HepG2 (cell line): ENCODE data around the gene TBC1D14. TPM values are rescaled to one million over a fixed set of nuclear protein-coding genes. Genes with fewer than 3 reads are reported as not detected.

ENCODE experiments used
- ETV6 ChIP-seq: sonication (generic); formaldehyde crosslinking; conservative IDR thresholded peaks from 2 replicates; pipeline ENCODE4 v1.4.0; 2020; ENCODE audit warnings: missing genetic modification reagents
- FOXC1 ChIP-seq: sonication (generic); formaldehyde crosslinking; IDR thresholded peaks from 2 replicates; pipeline ENCODE4 v1.8.0; 2022; ENCODE audit warnings: mild to moderate bottlenecking, missing genetic modification reagents, borderline replicate concordance
- GATAD2A ChIP-seq: IDR thresholded peaks from 2 replicates; pipeline ENCODE4 v1.6.1; 2016
- GZF1 ChIP-seq: sonication (generic); formaldehyde crosslinking; IDR thresholded peaks from 2 replicates; pipeline ENCODE4 v1.5.1; 2020; ENCODE audit warnings: mild to moderate bottlenecking, missing genetic modification reagents
- HES4 ChIP-seq: sonication (generic); formaldehyde crosslinking; IDR thresholded peaks from 2 replicates; pipeline ENCODE4 v1.9.0; 2021; ENCODE audit warnings: mild to moderate bottlenecking, missing genetic modification reagents, borderline replicate concordance
- MZF1 ChIP-seq: sonication (generic); formaldehyde crosslinking; IDR thresholded peaks from 2 replicates; pipeline ENCODE4 v1.8.1; 2023; ENCODE audit warnings: mild to moderate bottlenecking, missing genetic modification reagents, borderline replicate concordance
- SMYD3 ChIP-seq: sonication (generic); formaldehyde crosslinking; IDR thresholded peaks from 2 replicates; pipeline ENCODE4 v1.8.1; 2023; ENCODE audit warnings: mild to moderate bottlenecking, missing genetic modification reagents
- SSRP1 ChIP-seq: IDR thresholded peaks from 2 replicates; pipeline ENCODE4 v1.6.1; 2016; ENCODE audit warnings: control low read depth
- TCF7L2 ChIP-seq: IDR thresholded peaks from 2 replicates; pipeline ENCODE4 v1.6.1; 2011; ENCODE audit warnings: mild to moderate bottlenecking, low read depth, low read length, moderate library complexity
- THAP11 ChIP-seq: IDR thresholded peaks from 2 replicates; pipeline ENCODE4 v1.6.1; 2016; ENCODE audit warnings: missing biosample characterization, missing genetic modification reagents
- ZFX ChIP-seq: sonication (generic); formaldehyde crosslinking; IDR thresholded peaks from 2 replicates; pipeline ENCODE4 v1.4.0; 2020; ENCODE audit warnings: mild to moderate bottlenecking, low read depth, missing genetic modification reagents, moderate library complexity
- ZMYM3 ChIP-seq: sonication (generic); formaldehyde crosslinking; IDR thresholded peaks from 2 replicates; pipeline ENCODE4 v1.5.1; 2020; ENCODE audit warnings: mild to moderate bottlenecking, missing genetic modification reagents
- ZNF292 ChIP-seq: sonication (generic); formaldehyde crosslinking; IDR thresholded peaks from 2 replicates; pipeline ENCODE4 v1.8.1; 2022; ENCODE audit warnings: mild to moderate bottlenecking, low read depth, missing genetic modification reagents, borderline replicate concordance
- ZNF577 ChIP-seq: sonication (generic); formaldehyde crosslinking; IDR thresholded peaks from 2 replicates; pipeline ENCODE4 v1.4.0; 2020; ENCODE audit warnings: mild to moderate bottlenecking, low read depth, missing genetic modification reagents, borderline replicate concordance
- ZNF644 ChIP-seq: IDR thresholded peaks from 2 replicates; pipeline ENCODE4 v1.6.1; 2016; ENCODE audit warnings: low read depth
- ZNF75D ChIP-seq: sonication (generic); formaldehyde crosslinking; IDR thresholded peaks from 2 replicates; pipeline ENCODE4 v1.8.1; 2023; ENCODE audit warnings: missing genetic modification reagents, mild to moderate bottlenecking, borderline replicate concordance
- ZNF772 ChIP-seq: sonication (generic); formaldehyde crosslinking; IDR thresholded peaks from 2 replicates; pipeline ENCODE4 v1.5.0; 2020; ENCODE audit warnings: mild to moderate bottlenecking, missing genetic modification reagents
- polyA plus RNA-seq, 8 experiments: library from polyadenylated mRNA; depleted of rRNA in 3 of 8; stranded (reverse) in 7 of 8; unstranded in 1 of 8; fragments of >200 nt; fragmentation: Illumina TruSeq in 4 of 8; extraction: Trizol in 4 of 8; gene quantifications; 2 replicates each; pipeline versions ENCODE4 v1.2.1 to v1.2.3, GENCODE V29; 2011 to 2016; ENCODE audit warnings: low read depth in 4 of 8, missing spikeins in 1 of 8, mixed read lengths in 1 of 8; ENCODE audit not compliant: insufficient read depth in 1 of 8
- total RNA-seq, 5 experiments: library from RNA; depleted of rRNA; stranded (reverse); fragments of >200 nt; fragmentation: Illumina TruSeq; extraction: Trizol; gene quantifications; 2 replicates each; pipeline ENCODE4 v1.2.3, GENCODE V29; 2016; ENCODE audit warnings: low read depth in 1 of 5
- TF ChIP-seq, protein P1 (sequence below): sonication (generic); formaldehyde crosslinking; IDR thresholded peaks from 2 replicates; pipeline ENCODE4 v1.4.0; 2020; ENCODE audit warnings: missing genetic modification reagents
- TF ChIP-seq, protein P2 (sequence below): sonication (generic); formaldehyde crosslinking; IDR thresholded peaks from 2 replicates; pipeline ENCODE4 v1.5.0; 2020; ENCODE audit warnings: missing genetic modification reagents
- TF ChIP-seq, protein P3 (sequence below): sonication (generic); formaldehyde crosslinking; conservative IDR thresholded peaks from 2 replicates; pipeline ENCODE4 v1.4.0; 2020; ENCODE audit warnings: missing genetic modification reagents
- TF ChIP-seq, protein P4 (sequence below): sonication (generic); formaldehyde crosslinking; IDR thresholded peaks from 2 replicates; pipeline ENCODE4 v1.4.0; 2020; ENCODE audit warnings: mild to moderate bottlenecking, missing genetic modification reagents
- TF ChIP-seq, protein P5 (sequence below): sonication (generic); formaldehyde crosslinking; IDR thresholded peaks from 2 replicates; pipeline ENCODE4 v1.9.0; 2021; ENCODE audit warnings: missing genetic modification reagents, mild to moderate bottlenecking, borderline replicate concordance

Gene TBC1D14
- total and polyA plus RNA-seq, 2 of the 13 experiments (the other 11 are each of a cell fraction or from before 2014, with no cell fraction given) = 29.5 to 46.5 TPM

DNA sequence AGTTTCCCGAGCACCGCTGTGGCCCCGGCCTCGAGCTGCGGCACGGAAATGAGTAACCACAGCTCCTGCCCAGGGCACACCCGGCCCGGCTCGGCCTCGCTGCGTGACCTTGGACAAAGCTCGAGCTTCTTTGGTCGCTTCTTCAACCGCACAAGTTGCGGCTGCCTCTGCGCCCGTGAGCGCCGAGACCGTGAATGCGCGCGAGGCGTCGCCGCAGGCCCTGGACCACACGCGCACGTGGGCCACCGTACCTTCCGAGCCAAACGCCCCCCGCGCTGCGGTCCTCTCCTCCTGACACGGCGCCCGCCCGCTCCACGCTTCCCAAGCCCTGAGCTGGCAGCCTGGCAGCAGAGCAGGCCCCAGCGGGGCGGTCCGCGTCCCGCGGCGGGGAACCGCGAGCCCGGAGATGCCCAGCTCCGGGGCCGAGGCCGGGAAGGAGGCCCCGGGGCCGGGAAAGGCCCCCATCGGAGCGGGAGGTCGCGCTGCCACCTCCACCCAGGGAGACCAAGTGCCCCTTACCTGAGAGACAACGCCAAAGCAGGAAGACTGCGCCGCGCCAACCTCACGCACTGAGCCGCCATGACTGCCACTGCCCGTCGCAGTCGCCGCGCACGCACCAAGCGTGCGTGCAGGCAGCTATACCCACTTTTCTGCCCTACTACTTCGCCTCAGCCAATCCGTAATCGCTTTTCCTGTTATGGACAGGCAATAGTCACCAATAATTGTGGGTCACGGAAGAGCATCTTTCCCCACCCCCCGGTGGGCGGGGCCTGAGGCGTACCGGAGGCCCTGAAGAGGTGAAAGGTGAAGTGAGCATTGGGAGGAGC, 158.0 kb downstream of the TBC1D14 start, which contains the start of gene GRPEL1 (continued):
- TF ChIP-seq SSRP1 (no peak), MZF1 (CRISPR knock-in tag) (no peak), ZFX (peak; percentile 85), ZNF292 (CRISPR knock-in tag) (no peak), GZF1 (CRISPR knock-in tag) (no peak), ZMYM3 (CRISPR knock-in tag) (no peak), ZNF772 (CRISPR knock-in tag) (peak; percentile 78; the same call in 1 of the 2 replicates), ZNF75D (CRISPR knock-in tag) (no peak), ZNF644 (CRISPR knock-in tag) (no peak), FOXC1 (CRISPR knock-in tag) (no peak; the same call in 1 of the 2 replicates), GATAD2A (CRISPR knock-in tag) (no peak), TCF7L2 (no peak), ZNF577 (CRISPR knock-in tag) (no peak), THAP11 (CRISPR knock-in tag) (peak; percentile 82), ETV6 (CRISPR knock-in tag) (no peak), SMYD3 (no peak), HES4 (peak; percentile 95)
- TF ChIP-seq, protein P1, sequence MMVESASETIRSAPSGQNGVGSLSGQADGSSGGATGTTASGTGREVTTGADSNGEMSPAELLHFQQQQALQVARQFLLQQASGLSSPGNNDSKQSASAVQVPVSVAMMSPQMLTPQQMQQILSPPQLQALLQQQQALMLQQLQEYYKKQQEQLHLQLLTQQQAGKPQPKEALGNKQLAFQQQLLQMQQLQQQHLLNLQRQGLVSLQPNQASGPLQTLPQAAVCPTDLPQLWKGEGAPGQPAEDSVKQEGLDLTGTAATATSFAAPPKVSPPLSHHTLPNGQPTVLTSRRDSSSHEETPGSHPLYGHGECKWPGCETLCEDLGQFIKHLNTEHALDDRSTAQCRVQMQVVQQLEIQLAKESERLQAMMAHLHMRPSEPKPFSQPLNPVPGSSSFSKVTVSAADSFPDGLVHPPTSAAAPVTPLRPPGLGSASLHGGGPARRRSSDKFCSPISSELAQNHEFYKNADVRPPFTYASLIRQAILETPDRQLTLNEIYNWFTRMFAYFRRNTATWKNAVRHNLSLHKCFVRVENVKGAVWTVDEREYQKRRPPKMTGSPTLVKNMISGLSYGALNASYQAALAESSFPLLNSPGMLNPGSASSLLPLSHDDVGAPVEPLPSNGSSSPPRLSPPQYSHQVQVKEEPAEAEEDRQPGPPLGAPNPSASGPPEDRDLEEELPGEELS (CRISPR knock-in tag) = no peak
- TF ChIP-seq, protein P2, sequence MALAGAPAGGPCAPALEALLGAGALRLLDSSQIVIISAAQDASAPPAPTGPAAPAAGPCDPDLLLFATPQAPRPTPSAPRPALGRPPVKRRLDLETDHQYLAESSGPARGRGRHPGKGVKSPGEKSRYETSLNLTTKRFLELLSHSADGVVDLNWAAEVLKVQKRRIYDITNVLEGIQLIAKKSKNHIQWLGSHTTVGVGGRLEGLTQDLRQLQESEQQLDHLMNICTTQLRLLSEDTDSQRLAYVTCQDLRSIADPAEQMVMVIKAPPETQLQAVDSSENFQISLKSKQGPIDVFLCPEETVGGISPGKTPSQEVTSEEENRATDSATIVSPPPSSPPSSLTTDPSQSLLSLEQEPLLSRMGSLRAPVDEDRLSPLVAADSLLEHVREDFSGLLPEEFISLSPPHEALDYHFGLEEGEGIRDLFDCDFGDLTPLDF (CRISPR knock-in tag) = no peak
- TF ChIP-seq, protein P3, sequence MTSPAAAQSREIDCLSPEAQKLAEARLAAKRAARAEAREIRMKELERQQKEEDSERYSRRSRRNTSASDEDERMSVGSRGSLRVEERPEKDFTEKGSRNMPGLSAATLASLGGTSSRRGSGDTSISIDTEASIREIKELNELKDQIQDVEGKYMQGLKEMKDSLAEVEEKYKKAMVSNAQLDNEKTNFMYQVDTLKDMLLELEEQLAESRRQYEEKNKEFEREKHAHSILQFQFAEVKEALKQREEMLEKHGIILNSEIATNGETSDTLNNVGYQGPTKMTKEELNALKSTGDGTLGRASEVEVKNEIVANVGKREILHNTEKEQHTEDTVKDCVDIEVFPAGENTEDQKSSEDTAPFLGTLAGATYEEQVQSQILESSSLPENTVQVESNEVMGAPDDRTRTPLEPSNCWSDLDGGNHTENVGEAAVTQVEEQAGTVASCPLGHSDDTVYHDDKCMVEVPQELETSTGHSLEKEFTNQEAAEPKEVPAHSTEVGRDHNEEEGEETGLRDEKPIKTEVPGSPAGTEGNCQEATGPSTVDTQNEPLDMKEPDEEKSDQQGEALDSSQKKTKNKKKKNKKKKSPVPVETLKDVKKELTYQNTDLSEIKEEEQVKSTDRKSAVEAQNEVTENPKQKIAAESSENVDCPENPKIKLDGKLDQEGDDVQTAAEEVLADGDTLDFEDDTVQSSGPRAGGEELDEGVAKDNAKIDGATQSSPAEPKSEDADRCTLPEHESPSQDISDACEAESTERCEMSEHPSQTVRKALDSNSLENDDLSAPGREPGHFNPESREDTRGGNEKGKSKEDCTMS (CRISPR knock-in tag) = no peak
- TF ChIP-seq, protein P4, sequence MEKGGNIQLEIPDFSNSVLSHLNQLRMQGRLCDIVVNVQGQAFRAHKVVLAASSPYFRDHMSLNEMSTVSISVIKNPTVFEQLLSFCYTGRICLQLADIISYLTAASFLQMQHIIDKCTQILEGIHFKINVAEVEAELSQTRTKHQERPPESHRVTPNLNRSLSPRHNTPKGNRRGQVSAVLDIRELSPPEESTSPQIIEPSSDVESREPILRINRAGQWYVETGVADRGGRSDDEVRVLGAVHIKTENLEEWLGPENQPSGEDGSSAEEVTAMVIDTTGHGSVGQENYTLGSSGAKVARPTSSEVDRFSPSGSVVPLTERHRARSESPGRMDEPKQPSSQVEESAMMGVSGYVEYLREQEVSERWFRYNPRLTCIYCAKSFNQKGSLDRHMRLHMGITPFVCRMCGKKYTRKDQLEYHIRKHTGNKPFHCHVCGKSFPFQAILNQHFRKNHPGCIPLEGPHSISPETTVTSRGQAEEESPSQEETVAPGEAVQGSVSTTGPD = no peak
- TF ChIP-seq, protein P5, sequence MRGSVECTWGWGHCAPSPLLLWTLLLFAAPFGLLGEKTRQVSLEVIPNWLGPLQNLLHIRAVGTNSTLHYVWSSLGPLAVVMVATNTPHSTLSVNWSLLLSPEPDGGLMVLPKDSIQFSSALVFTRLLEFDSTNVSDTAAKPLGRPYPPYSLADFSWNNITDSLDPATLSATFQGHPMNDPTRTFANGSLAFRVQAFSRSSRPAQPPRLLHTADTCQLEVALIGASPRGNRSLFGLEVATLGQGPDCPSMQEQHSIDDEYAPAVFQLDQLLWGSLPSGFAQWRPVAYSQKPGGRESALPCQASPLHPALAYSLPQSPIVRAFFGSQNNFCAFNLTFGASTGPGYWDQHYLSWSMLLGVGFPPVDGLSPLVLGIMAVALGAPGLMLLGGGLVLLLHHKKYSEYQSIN (CRISPR knock-in tag) = no peak
